ENCODE measurements around the gene RGL3. TPM values are rescaled to one million over a fixed set of nuclear protein-coding genes. Genes with fewer than 3 reads are reported as not detected.

The RGL3 gene
- total and polyA plus RNA-seq, 10 of the 15 experiments (the other 5 are each of a cell fraction or from before 2014, with no cell fraction given) = not detected

- TF ChIP-seq NKRF (conservative IDR thresholded peaks at IDR 0.05) (0 out of 2 replicates have a peak, but pooled peaks have one; percentile 6), DPF2 (IDR thresholded peaks at IDR 0.05) (0 out of 2 replicates have a peak, but pooled peaks have one; percentile 23), NR2F1 (conservative IDR thresholded peaks at IDR 0.05) (no peak; the same call in 1 of the 2 replicates), PML (IDR thresholded peaks at IDR 0.05; ENCODE audit: low read length) (0 out of 2 replicates have a peak, but pooled peaks have one; percentile 2), PAX5 (IDR thresholded peaks at IDR 0.05; ENCODE audit: borderline replicate concordance, low read depth, low read length) (no peak)
These were observed 16.8 kb upstream of the RGL3 start (continued) for GRCh38 chr19:11435833-11436313.

- Histone ChIP-seq H3K4me2 (ENCODE audit: control insufficient read depth, insufficient read depth) (peak within 1 kb of the TSS; percentile 97), H3K36me3 (ENCODE audit: control insufficient read depth in 2 of 2, insufficient read depth in 2 of 2, low read length in 1 of 2) (peaks cover 2 to 9% of the 10 kb centered on the region in 2 experiments; a peak in 2 of 4 replicates), H3K9ac (ENCODE audit: control insufficient read depth, insufficient read depth, low read length) (peak within 1 kb of the TSS; percentile 92), H3K9me3 (replicated peaks; ENCODE audit: control insufficient read depth, insufficient read depth, low read length) (no peaks in the 10 kb centered on the region), H2AFZ (ENCODE audit: control insufficient read depth, low read depth, low read length) (peak within 1 kb of the TSS; percentile 89), H4K20me1 (ENCODE audit: control insufficient read depth, insufficient read depth) (no peaks in the 10 kb centered on the region), H3K4me3 (peak within 1 kb of the TSS; percentile 99), H3K27ac (ENCODE audit: control insufficient read depth, insufficient read depth) (peak within 1 kb of the TSS; percentile 86), H3K4me1 (ENCODE audit: control insufficient read depth, insufficient read depth, low read length) (peaks cover 11% of the 10 kb centered on the region), H3K79me2 (ENCODE audit: control insufficient read depth, insufficient read depth, low read length) (peaks cover 15% of the 10 kb centered on the region), H3K27me3 (replicated peaks in 1 of 2; ENCODE audit: control insufficient read depth in 2 of 2, insufficient read depth in 2 of 2, low read length in 1 of 2) (no peaks in the 10 kb centered on the region)
- WGBS (ENCODE audit: insufficient coverage, insufficient replicate concordance, low lambda C conversion rate, missing lambda C conversion rate) = under 1% methylated on average over 53 of the region's 53 CpGs
- ChIA-PET POLR2A (interaction anchor here (0.6 to 1.6 kb wide), 8 partner anchors 9 to 897 kb away, joined by 3 to 12 read pairs (median 4); partner anchors contain the start of gene SWSAP1), RAD21 (ENCODE audit: unreplicated experiment) (interaction anchor here (0.6 to 1.9 kb wide), 9 partner anchors 14 to 252 kb away, joined by 3 to 10 read pairs (median 4); no protein-coding TSS in a partner anchor), SMC1A (ENCODE audit: uncharacterized antibody, unreplicated experiment) (interaction anchor here (1.0 to 1.4 kb wide), 4 partner anchors 13 to 61 kb away, joined by 3 to 6 read pairs (median 4); partner anchors contain the start of genes EPOR and SWSAP1), CTCF (interaction anchor here (0.6 to 2.8 kb wide), 19 partner anchors 9 to 1552 kb away, joined by 3 to 13 read pairs (median 4); partner anchors contain the start of genes CCDC159, ECSIT, EPOR and SWSAP1)
- ATAC-seq (peak; percentile 98), DNase-seq (ENCODE audit: low read depth, low spot score) (peak; percentile 99), FAIRE-seq (peak; percentile 100)
- BruUV-seq (replicated peaks) = no TSS peak
- in situ Hi-C loops (cut with MboI) = no loop called here
- intact Hi-C loops (cut with micrococcal nuclease; ENCODE audit: unreplicated experiment) = loop anchor here (1.0 to 5.0 kb wide), 4 partner anchors 47 to 143 kb away; partner anchors contain the start of gene ZNF653
- TF ChIP-seq POLR2AphosphoS5 (IDR thresholded peaks at IDR 0.05; ENCODE audit: low read length) (peak; percentile 89), BACH1 (IDR thresholded peaks at IDR 0.05; ENCODE audit: borderline replicate concordance) (no peak; the same call in 1 of the 2 replicates), NRF1 (conservative IDR thresholded peaks at IDR 0.05; ENCODE audit: low read depth, low read length) (no peak; the same call in 1 of the 2 replicates), BCL11A (IDR thresholded peaks at IDR 0.05; ENCODE audit: low read depth, low read length) (0 out of 2 replicates have a peak, but pooled peaks have one; percentile 28), POU2F2 (IDR thresholded peaks at IDR 0.05; ENCODE audit: borderline replicate concordance, low read depth, low read length) (no peak; the same call in 2 of the 3 replicates), BRCA1 (IDR thresholded peaks at IDR 0.05; ENCODE audit: low read depth, low read length) (no peak), FOXM1 (IDR thresholded peaks at IDR 0.05; ENCODE audit: low read depth, low read length) (no peak), USF2 (IDR thresholded peaks at IDR 0.05; ENCODE audit: borderline replicate concordance, low read depth, low read length) (peak; percentile 90), HDGF (IDR thresholded peaks at IDR 0.05) (peak; percentile 49; the same call in 1 of the 2 replicates), ZSCAN29 (IDR thresholded peaks at IDR 0.05) (no peak), IRF3 (IDR thresholded peaks at IDR 0.05) (peak; percentile 26; the same call in 1 of the 2 replicates), NR2C1 (IDR thresholded peaks at IDR 0.05) (peak; percentile 94), RUNX3 (IDR thresholded peaks at IDR 0.05; ENCODE audit: low read length) (peak; percentile 63)
These were observed 16.1 kb upstream of the RGL3 start, which contains the start of the genes ODAD3 and PRKCSH for GRCh38 chr19:11435057-11435832. Gene ODAD3 (minus strand): TSS chr19:11435121. CDS start chr19:11435016, 105 bp downstream. Gene PRKCSH (plus strand): TSS chr19:11435635. CDS start chr19:11436118, 483 bp downstream.

Measured in GM12878 (cell line).